Endothelial cell of umbilical vein (primary cell): ENCODE measurements around the gene SPOCD1. TPM values are rescaled to one million over a fixed set of nuclear protein-coding genes. Genes with fewer than 3 reads are reported as not detected.

Experiments used
- BruUV-seq: library from RNA; stranded (reverse); fragments of 400-500 nt; replicated peaks from 2 replicates; lab custom pipeline; 2021; lab: Mats Ljungman, UMichigan
- CTCF ChIA-PET: fragments of 300-600, 350-600 bp; sonication (Branson Sonifier 250); formaldehyde crosslinking; loops from one replicate; lab custom pipeline; 2021; ENCODE audit warnings: antibody characterized with exemption, inconsistent platforms; lab: Charles Lee
- POLR2A ChIA-PET: fragments of 300-600, 350-600 bp; sonication (Branson Sonifier 250); formaldehyde crosslinking; loops from one replicate; lab custom pipeline; 2021; ENCODE audit warnings: antibody characterized with exemption, inconsistent platforms; lab: Charles Lee
- DNase-seq: peaks from one replicate; pipeline ENCODE4 v3.0.0-alpha.2; 2011; ENCODE audit warnings: low read depth, low spot score
- FAIRE-seq: peaks from 2 replicates; lab custom pipeline; 2011; peaks lifted over from hg19 to GRCh38; lab: Jason Lieb, UNC
- H2AFZ ChIP-seq: 2 replicates; pipeline ENCODE4 v1.6.0; 2012; ENCODE audit warnings: low read depth, low read length, control low read depth, inconsistent platforms
- H3K27ac ChIP-seq: 2 replicates; pipeline ENCODE4 v1.5.1; 2011; ENCODE audit warnings: low read depth, mild to moderate bottlenecking, control low read depth, low read length, moderate library complexity; ENCODE audit not compliant: insufficient read depth
- H3K27me3 ChIP-seq, 2 experiments: 2 replicates each; pipeline versions ENCODE4 v1.6.0 to v1.6.1; 2011; ENCODE audit warnings: low read length in 2 of 2, mixed read lengths in 1 of 2; ENCODE audit not compliant: control insufficient read depth in 2 of 2, insufficient read depth in 2 of 2
- H3K36me3 ChIP-seq, 2 experiments: 2 replicates in 1 of 2; 3 replicates in 1 of 2; pipeline ENCODE4 v1.5.1; 2011; ENCODE audit warnings: low read length in 2 of 2, mild to moderate bottlenecking in 1 of 2, moderate library complexity in 1 of 2; ENCODE audit not compliant: control insufficient read depth in 2 of 2, insufficient read depth in 2 of 2; ENCODE audit errors: extremely low read depth in 1 of 2
- H3K4me1 ChIP-seq: 3 replicates; pipeline ENCODE4 v1.5.1; 2011; ENCODE audit warnings: mild to moderate bottlenecking, low read length; ENCODE audit not compliant: control insufficient read depth, insufficient read depth; ENCODE audit errors: extremely low read depth
- H3K4me2 ChIP-seq: 2 replicates; pipeline ENCODE4 v1.6.1; 2011; ENCODE audit warnings: low read length, control low read depth, mixed read lengths; ENCODE audit not compliant: insufficient read depth
- H3K4me3 ChIP-seq, 3 experiments: fragments of 200-600 bp in 1 of 3; sonication (generic), shearing (Covaris generic) in 1 of 3; replicated peaks in 1 of 3; 2 replicates each; pipeline ENCODE4 v1.5.1; 2011 to 2016; ENCODE audit warnings: control low read depth in 3 of 3, low read length in 3 of 3, mild to moderate bottlenecking in 2 of 3, inconsistent platforms in 1 of 3, low read depth in 1 of 3, moderate library complexity in 1 of 3; ENCODE audit not compliant: insufficient read depth in 1 of 3
- H3K79me2 ChIP-seq: 2 replicates; pipeline ENCODE4 v1.6.0; 2012; ENCODE audit warnings: low read length, inconsistent platforms; ENCODE audit not compliant: control insufficient read depth, insufficient read depth
- H3K9ac ChIP-seq: replicated peaks from 2 replicates; pipeline ENCODE3; 2011; ENCODE audit warnings: low read length, control low read depth; ENCODE audit not compliant: insufficient read depth; ENCODE audit errors: extremely low read depth
- H3K9me1 ChIP-seq: replicated peaks from 3 replicates; pipeline ENCODE4 v1.6.0; 2011; ENCODE audit warnings: mild to moderate bottlenecking, low read length; ENCODE audit not compliant: control insufficient read depth, insufficient read depth; ENCODE audit errors: extremely low read depth
- H3K9me3 ChIP-seq: replicated peaks from 2 replicates; pipeline ENCODE4 v1.5.1; 2012; ENCODE audit warnings: low read length, inconsistent platforms; ENCODE audit not compliant: control insufficient read depth, insufficient read depth
- H4K20me1 ChIP-seq: replicated peaks from 2 replicates; pipeline ENCODE3; 2011; ENCODE audit warnings: mild to moderate bottlenecking, low read length; ENCODE audit not compliant: control insufficient read depth, insufficient read depth; ENCODE audit errors: extremely low read depth
- CTCF ChIP-seq, 2 donors: IDR thresholded peaks; 1 replicate in 1 of 2; 2 replicates in 1 of 2; pipeline ENCODE4 v1.5.1; 2011; ENCODE audit warnings: low read length in 2 of 2, mild to moderate bottlenecking in 2 of 2, moderate library complexity in 2 of 2, control low read depth in 1 of 2, inconsistent platforms in 1 of 2, low read depth in 1 of 2; ENCODE audit not compliant: insufficient read depth in 1 of 2; ENCODE audit errors: extremely low read depth in 1 of 2
- EZH2 ChIP-seq: IDR thresholded peaks from 2 replicates; pipeline ENCODE4 v1.6.1; 2012; ENCODE audit warnings: borderline replicate concordance, low read depth, mild to moderate bottlenecking, moderate library complexity, low read length, inconsistent platforms; ENCODE audit not compliant: severe bottlenecking
- FOS ChIP-seq: IDR thresholded peaks from 2 replicates; pipeline ENCODE4 v1.6.1; 2011; ENCODE audit warnings: mild to moderate bottlenecking, low read length, moderate library complexity, borderline replicate concordance; ENCODE audit not compliant: insufficient read depth
- GATA2 ChIP-seq: IDR thresholded peaks from 2 replicates; pipeline ENCODE4 v1.7.0; 2011; ENCODE audit warnings: low read depth, mild to moderate bottlenecking, moderate library complexity, mixed read lengths, low read length; ENCODE audit not compliant: insufficient read length, insufficient read depth
- JUN ChIP-seq: IDR thresholded peaks from 2 replicates; pipeline ENCODE4 v1.6.1; 2011; ENCODE audit warnings: borderline replicate concordance, low read depth; ENCODE audit not compliant: insufficient read length, insufficient read depth
- MAX ChIP-seq: IDR thresholded peaks from 2 replicates; pipeline ENCODE4 v1.6.1; 2011; ENCODE audit not compliant: insufficient read depth, insufficient read length
- MYC ChIP-seq: IDR thresholded peaks from one replicate; pipeline ENCODE4 v1.6.1; 2011; ENCODE audit warnings: mild to moderate bottlenecking, low read depth, low read length
- POLR2AphosphoS5 ChIP-seq: IDR thresholded peaks from 2 replicates; pipeline ENCODE4 v1.6.1; 2012; ENCODE audit warnings: low read depth, mild to moderate bottlenecking, control low read depth, low read length, moderate library complexity; ENCODE audit not compliant: insufficient read depth
- dilution Hi-C: fragments of 300-500 bp; cut with MboI; formaldehyde crosslinking; loops from one replicate; pipeline ENCODE4 v1.15.0; 2019; ENCODE audit warnings: low sequenced_read_pairs; ENCODE audit not compliant: extremely low pct_ligation_motif_present
- intact Hi-C: fragments of 100-400 bp; cut with micrococcal nuclease; formaldehyde crosslinking; loops from one replicate; pipeline ENCODE4 v1.10.0; 2022
- polyA plus RNA-seq, 4 experiments: library from polyadenylated mRNA; depleted of rRNA in 3 of 4; stranded (reverse) in 3 of 4; unstranded in 1 of 4; fragments of >200 nt; gene quantifications; 2 replicates each; pipeline versions ENCODE4 v1.2.1 to v1.2.3, GENCODE V29; 2011 to 2012; ENCODE audit warnings: missing spikeins in 1 of 4
- total RNA-seq: library from RNA; stranded (reverse); gene quantifications from 2 replicates; pipeline ENCODE4 v1.2.3, GENCODE V29; 2021

SPOCD1 gene
- total and polyA plus RNA-seq, 2 donors (not counting 3 experiments of a cell fraction or from before 2014, with no cell fraction given): 0.27 to 33.0 TPM

GRCh38 chr1:31792541-31792940 is 23.3 kb downstream of the SPOCD1 start:
- FAIRE-seq (no peak), DNase-seq (no peak)
- no peak overlapping the region for H3K27ac ChIP-seq
- no peaks in the 10 kb centered on the region for H3K36me3 ChIP-seq
- dilution Hi-C loops (no loop called here), intact Hi-C loops (no loop called here)
- H3K9ac ChIP-seq: no peak overlapping the region
- BruUV-seq: no TSS peak
- no peak overlapping the region for H2AFZ ChIP-seq
- POLR2A ChIA-PET: no interaction called here
- no peak for TF ChIP-seq EZH2
- TF ChIP-seq MYC: no peak
- no peak for TF ChIP-seq MAX
- no peak for TF ChIP-seq FOS
- no peak for TF ChIP-seq JUN
- TF ChIP-seq CTCF (IDR thresholded peaks at IDR 0.05; ENCODE audit: extremely low read depth in 1 of 2, insufficient read depth in 1 of 2, low read depth in 1 of 2, low read length in 2 of 2): no peak
- no peak for TF ChIP-seq GATA2
- TF ChIP-seq POLR2AphosphoS5: no peak
- no peaks in the 10 kb centered on the region for H3K9me3 ChIP-seq
- CTCF ChIA-PET: interaction anchor here (1.4 to 5.6 kb wide), 2 partner anchors 131 to 172 kb away, joined by 3 to 62 read pairs; no protein-coding TSS in a partner anchor
- H3K4me3 ChIP-seq: no peak overlapping the region
- no peaks in the 10 kb centered on the region for H3K27me3 ChIP-seq
- H4K20me1 ChIP-seq: no peaks in the 10 kb centered on the region
- no peaks in the 10 kb centered on the region for H3K9me1 ChIP-seq
- H3K4me2 ChIP-seq: no peak overlapping the region
- peaks cover 18% of the 10 kb centered on the region for H3K4me1 ChIP-seq
- peaks cover 27% of the 10 kb centered on the region for H3K79me2 ChIP-seq
